Kidney epithelial cell (primary cell): ENCODE results near the gene SBF1. TPM values are rescaled to one million over a fixed set of nuclear protein-coding genes. Genes with fewer than 3 reads are reported as not detected.

Experiments
- DNase-seq: peaks from one replicate; pipeline ENCODE4 v3.0.0-alpha.2; 2010; ENCODE audit warnings: low read depth
- H3K27me3 ChIP-seq: 2 replicates; pipeline ENCODE4 v1.6.0; 2011; ENCODE audit warnings: low read length; ENCODE audit not compliant: control insufficient read depth, insufficient read depth
- H3K36me3 ChIP-seq: 2 replicates; pipeline ENCODE4 v1.5.1; 2011; ENCODE audit warnings: low read length; ENCODE audit not compliant: control insufficient read depth, insufficient read depth
- H3K4me3 ChIP-seq: 2 replicates; pipeline ENCODE4 v1.5.1; 2011; ENCODE audit warnings: low read depth, mild to moderate bottlenecking, control low read depth, low read length
- total RNA-seq: library from RNA; depleted of rRNA; stranded (reverse); fragments of >200 nt; gene quantifications from 2 replicates; pipeline ENCODE4 v1.2.3, GENCODE V29; 2015
- TF ChIP-seq, protein P1 (sequence below): IDR thresholded peaks from 2 replicates; pipeline ENCODE4 v1.5.1; 2011; ENCODE audit warnings: mild to moderate bottlenecking, moderate library complexity, low read length, control low read depth, inconsistent platforms; ENCODE audit not compliant: insufficient read depth, poor library complexity, severe bottlenecking

SBF1 gene
- total RNA-seq, 1 donor from 2014 or later, result 96.6 TPM

DNA sequence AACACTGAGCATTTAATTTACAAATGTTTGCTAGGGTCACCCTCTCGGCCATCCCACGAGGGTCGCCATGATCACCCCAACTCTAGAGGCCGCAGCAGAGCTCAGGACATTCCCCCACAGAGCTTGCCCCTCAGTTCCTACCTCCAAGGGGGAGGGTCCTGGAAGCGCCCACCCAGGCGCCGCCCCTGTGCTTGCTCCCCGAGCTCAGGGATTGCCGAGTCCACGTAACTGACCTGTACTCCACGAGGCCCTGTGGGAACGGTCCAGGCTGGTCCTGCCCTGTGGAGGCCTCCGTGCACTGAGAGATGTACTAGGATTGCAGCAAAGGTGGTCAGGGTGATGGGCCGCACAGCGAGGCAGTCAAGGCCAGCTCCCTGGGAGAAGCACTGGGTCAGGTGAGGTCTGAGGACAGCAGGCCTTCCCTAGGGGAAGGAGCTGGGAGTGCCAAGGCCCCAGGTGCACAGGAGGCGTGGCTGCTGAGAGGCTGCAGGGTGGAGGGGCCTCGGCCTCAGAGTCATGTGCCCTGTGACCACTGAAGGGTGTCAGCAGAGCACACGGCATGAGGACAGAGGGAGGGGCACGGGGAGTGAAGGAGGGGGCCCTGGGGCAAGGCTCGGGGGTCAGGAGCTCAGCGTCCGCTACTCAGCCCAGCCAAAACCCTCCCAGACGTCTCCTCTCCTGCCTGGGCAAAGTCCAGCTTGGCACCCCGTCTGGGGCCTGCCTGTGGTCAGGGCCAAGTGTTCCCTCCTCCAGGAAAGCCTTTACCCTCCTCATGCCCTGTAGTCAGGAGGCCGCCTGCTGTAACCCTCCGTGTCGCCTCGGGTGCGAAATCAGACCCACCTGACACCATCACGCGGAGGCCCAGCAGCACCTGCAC lies 9.4 kb upstream of the SBF1 start:
- TF ChIP-seq, protein P1, sequence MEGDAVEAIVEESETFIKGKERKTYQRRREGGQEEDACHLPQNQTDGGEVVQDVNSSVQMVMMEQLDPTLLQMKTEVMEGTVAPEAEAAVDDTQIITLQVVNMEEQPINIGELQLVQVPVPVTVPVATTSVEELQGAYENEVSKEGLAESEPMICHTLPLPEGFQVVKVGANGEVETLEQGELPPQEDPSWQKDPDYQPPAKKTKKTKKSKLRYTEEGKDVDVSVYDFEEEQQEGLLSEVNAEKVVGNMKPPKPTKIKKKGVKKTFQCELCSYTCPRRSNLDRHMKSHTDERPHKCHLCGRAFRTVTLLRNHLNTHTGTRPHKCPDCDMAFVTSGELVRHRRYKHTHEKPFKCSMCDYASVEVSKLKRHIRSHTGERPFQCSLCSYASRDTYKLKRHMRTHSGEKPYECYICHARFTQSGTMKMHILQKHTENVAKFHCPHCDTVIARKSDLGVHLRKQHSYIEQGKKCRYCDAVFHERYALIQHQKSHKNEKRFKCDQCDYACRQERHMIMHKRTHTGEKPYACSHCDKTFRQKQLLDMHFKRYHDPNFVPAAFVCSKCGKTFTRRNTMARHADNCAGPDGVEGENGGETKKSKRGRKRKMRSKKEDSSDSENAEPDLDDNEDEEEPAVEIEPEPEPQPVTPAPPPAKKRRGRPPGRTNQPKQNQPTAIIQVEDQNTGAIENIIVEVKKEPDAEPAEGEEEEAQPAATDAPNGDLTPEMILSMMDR, result no peak
- no peak for DNase-seq
- no peak overlapping the region for H3K4me3 ChIP-seq
- peaks cover 16% of the 10 kb centered on the region for H3K27me3 ChIP-seq
- no peaks in the 10 kb centered on the region for H3K36me3 ChIP-seq

DNA sequence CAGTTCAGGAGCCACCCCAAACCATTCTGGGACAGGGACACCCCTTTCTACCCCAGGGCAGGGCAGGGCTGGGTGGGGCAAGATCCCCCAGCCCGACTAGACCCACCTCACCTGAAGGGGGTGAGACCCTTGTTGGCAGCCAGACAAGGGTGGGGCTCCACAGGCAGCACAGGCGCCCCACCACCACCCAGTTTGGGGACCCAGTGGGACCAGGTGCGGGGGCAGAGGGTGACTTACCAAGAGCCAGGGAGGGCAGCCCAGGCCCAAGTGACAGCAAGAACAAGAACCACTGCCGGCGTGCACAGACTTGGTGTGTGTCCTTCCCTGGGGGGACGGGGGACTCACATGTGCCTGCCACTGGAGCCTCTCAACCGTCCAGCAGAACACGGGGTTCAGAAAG lies 8.7 kb upstream of the SBF1 start:
- peaks cover 20% of the 10 kb centered on the region for H3K27me3 ChIP-seq
- TF ChIP-seq, protein P1, result no peak
- DNase-seq, result no peak
- H3K36me3 ChIP-seq, result no peaks in the 10 kb centered on the region
- H3K4me3 ChIP-seq, result no peak overlapping the region

GRCh38 chr22:50483106-50483505 lies 8.3 kb upstream of the SBF1 start:
- H3K27me3 ChIP-seq, result peaks cover 20% of the 10 kb centered on the region
- no peak overlapping the region for H3K4me3 ChIP-seq
- H3K36me3 ChIP-seq, result no peaks in the 10 kb centered on the region
- no peak for DNase-seq
- TF ChIP-seq, protein P1, result no peak

DNA sequence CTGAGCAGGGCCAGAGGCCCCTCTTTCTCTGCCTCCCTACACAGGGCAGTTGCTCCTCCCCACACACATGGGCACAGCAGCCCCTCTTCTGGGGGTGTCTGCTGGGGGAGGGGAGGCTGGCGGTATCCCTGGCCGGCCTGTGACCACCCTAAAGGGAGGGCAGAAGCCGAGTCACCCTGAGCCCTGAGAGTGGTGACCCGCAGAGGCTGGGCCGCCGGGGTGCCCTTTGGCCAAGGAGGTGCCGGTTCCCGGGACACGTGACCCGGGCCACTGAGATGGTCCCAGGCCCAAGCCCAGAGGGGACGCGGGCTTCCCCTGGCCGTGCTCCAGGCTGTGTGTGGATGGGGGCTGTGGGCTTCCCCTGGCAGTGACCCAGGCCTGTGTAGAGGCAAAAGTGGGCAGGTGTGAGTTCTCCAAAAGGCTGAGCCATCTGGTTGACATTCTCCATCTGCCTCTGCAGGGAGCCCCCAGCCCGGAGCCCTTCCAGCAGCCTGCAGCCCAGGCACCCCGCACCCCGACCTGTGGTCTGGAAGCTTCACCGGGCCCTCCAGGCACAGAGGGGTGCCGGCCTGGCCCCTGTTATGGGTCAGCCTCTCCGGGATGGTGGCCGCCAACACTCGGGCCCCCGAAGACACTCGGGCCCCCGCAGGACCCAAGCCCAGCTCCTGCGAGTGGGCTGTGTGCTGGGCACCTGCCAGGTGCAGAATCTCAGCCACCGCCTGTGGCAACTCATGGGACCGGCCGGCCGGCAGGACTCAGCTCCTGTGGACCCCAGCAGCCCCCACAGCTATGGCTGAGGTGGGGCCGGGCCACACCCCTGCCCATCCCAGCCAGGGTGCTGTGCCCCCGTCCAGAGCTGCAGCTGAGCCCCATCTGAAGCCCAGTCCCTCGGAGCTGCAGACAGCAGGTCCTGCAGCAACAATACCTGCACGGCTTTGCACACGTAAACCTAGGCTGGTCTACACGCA lies 7.6 kb upstream of the SBF1 start:
- DNase-seq, result no peak
- TF ChIP-seq, protein P1, result no peak
- peak overlapping the region; percentile 39 for H3K4me3 ChIP-seq
- no peaks in the 10 kb centered on the region for H3K36me3 ChIP-seq
- H3K27me3 ChIP-seq, result peaks cover 20% of the 10 kb centered on the region

- H3K36me3 ChIP-seq, result no peaks in the 10 kb centered on the region
- peaks cover 20% of the 10 kb centered on the region for H3K27me3 ChIP-seq
- peak within 1 kb of the TSS; percentile 39 for H3K4me3 ChIP-seq
- TF ChIP-seq, protein P1, result no peak
- no peak for DNase-seq
These were observed 6.7 kb upstream of the SBF1 start, which contains the start of gene ADM2 for GRCh38 chr22:50481440-50482106. Gene ADM2, plus strand, starts transcription at chr22:50481543. Its CDS starts 305 bp downstream, at chr22:50481848.
